Brain microvascular endothelial cell (primary cell): ENCODE results near the gene SIGLEC9.

Source experiments
- DNase-seq: peaks from one replicate; pipeline ENCODE4 v3.0.0-alpha.2; 2020
- H3K27ac ChIP-seq: fragments of 250-450 bp; sonication (Bioruptor Pico); 2 replicates; pipeline ENCODE4 v1.5.1; 2020; ENCODE audit warnings: mild to moderate bottlenecking, moderate library complexity
- H3K27me3 ChIP-seq: fragments of 250-450 bp; sonication (Bioruptor Pico); replicated peaks from 2 replicates; pipeline ENCODE4 v1.5.1; 2020; ENCODE audit warnings: mild to moderate bottlenecking
- H3K36me3 ChIP-seq: fragments of 250-450 bp; sonication (Bioruptor Pico); replicated peaks from 2 replicates; pipeline ENCODE4 v1.5.1; 2020; ENCODE audit warnings: mild to moderate bottlenecking
- H3K4me3 ChIP-seq: 2 replicates; pipeline ENCODE4 v1.5.1; 2011; ENCODE audit warnings: low read depth, mild to moderate bottlenecking, control low read depth, low read length, moderate library complexity
- CTCF ChIP-seq: IDR thresholded peaks from 2 replicates; pipeline ENCODE4 v1.5.1; 2011; ENCODE audit warnings: low read depth, mild to moderate bottlenecking, moderate library complexity, low read length, control low read depth, inconsistent platforms; ENCODE audit errors: missing control alignments
- in situ Hi-C: cut with HindIII; loops from 2 replicates; pipeline ENCODE4 v1.10.0; 2017; ENCODE audit warnings: low sequenced_read_pairs, low pct_ligation_motif_present

Gene SIGLEC9

DNA sequence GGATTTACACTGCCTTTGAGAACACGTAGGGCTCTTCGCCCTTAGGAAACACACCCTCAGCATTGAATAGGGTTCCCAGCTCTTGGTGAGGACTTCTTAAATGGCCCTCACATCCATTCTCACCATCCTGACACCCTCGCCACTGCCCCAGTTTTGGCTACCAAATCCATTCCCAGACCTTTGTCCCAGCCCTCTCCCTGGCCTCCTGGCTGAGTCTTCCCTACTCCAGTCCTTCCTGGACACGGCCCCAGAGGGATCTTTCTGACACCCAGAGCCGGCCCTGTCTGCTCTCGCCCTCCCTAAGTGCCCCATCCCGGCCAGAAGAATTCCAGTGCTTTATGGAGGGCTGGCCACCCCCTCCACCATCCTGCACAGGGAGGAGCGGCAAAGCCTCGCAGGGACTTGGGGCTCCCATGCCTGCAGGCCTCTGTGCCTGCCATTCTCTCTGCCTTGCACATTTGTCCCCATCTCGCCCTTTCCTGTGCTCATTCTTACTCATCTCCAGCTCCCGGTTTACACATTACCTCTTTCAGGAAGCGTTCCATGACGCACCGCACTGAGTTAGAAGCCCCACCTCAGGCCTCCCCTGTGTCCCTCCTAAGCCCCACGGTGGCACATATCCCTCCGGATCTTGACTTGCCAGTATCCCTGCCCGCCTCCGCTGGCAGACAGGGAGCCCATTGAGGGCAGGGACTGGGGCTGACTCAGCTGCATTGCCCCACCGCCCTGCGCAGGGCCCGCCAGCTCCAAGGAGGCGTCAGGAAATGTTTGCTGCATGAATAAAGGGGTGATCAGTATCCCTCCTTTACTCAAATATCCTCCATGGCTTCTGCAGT lies 31.0 kb upstream of the SIGLEC9 start:
- TF ChIP-seq CTCF = no peak
- in situ Hi-C loops = no loop called here
- DNase-seq = no peak
- H3K27me3 ChIP-seq = no peaks in the 10 kb centered on the region
- H3K4me3 ChIP-seq = no peak overlapping the region
- peaks cover 5% of the 10 kb centered on the region for H3K36me3 ChIP-seq
- no peak overlapping the region for H3K27ac ChIP-seq

- Histone ChIP-seq H3K27ac (no peak overlapping the region), H3K27me3 (no peaks in the 10 kb centered on the region), H3K36me3 (peaks cover 5% of the 10 kb centered on the region), H3K4me3 (no peak overlapping the region)
- peak; percentile 77 for TF ChIP-seq CTCF
- no peak for DNase-seq
- in situ Hi-C loops = no loop called here
Measured at GRCh38 chr19:51094696-51095279, 29.9 kb upstream of the SIGLEC9 start.

DNA sequence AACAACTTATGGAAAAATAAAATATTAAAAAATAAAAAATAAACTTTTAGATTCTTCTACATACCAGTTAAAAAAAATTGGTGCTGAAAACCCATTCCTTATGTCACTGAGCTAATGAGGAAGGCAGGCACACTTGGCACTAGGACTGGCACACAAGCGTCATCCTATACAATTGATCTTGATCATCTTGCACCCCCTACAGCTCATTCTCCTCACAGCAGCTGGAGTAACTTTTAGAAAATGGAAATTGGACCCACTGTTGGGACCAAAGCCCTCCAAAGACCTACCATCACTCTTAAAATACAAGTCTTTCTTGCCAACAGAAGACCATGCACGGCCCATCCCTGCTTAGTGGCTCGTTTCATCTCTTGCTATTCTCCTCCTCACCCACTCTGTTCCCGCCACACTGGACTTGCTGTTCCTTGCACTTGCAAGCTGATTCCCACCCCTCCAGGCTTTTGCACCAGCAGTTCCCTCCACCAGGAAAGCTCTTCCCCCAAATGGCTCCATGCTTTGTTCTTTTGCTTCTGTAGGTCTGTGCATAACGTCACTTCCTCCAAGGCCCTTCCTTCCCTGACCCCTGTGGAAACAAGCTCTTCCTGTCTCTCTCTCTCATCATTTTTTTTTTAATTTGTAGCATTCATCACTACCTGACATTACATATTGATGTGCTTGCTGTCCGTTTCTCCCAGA lies 28.1 kb upstream of the SIGLEC9 start:
- Histone ChIP-seq H3K27ac (no peak overlapping the region), H3K27me3 (no peaks in the 10 kb centered on the region), H3K36me3 (peaks cover 7% of the 10 kb centered on the region), H3K4me3 (no peak overlapping the region)
- peak; percentile 40 for TF ChIP-seq CTCF
- no peak for DNase-seq
- in situ Hi-C loops = no loop called here

DNA sequence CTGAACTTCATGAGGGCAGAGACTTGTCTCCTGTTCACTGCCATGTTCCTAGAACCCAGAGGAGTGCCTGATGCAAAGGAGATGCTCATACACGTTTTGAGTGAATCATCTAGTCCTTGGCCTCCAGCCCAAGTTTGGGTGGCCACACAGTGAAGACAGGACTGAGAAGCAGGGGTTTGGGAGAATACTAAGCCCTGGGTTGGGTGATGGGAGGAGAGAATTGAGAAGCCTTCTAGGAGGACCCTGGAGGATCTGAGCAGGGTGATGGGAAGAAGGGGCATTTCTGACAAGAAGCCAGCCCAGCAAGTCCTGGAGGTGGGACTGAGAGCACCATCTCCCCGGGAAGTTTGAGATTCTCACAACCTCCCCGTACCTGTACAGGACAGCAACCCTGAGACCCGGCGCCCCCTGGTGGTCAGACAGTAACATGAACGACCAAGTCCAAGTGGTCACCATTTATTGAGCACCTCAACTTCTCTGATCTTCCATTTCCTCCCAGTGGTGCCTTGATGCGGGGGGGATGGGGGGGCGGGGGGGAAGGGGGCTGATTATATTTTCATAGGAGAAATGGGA lies 27.5 kb upstream of the SIGLEC9 start:
- Histone ChIP-seq H3K36me3 (peaks cover 7% of the 10 kb centered on the region), H3K4me3 (no peak overlapping the region), H3K27me3 (no peaks in the 10 kb centered on the region), H3K27ac (no peak overlapping the region)
- in situ Hi-C loops = no loop called here
- DNase-seq = peak; percentile 54
- peak; percentile 77 for TF ChIP-seq CTCF

DNA sequence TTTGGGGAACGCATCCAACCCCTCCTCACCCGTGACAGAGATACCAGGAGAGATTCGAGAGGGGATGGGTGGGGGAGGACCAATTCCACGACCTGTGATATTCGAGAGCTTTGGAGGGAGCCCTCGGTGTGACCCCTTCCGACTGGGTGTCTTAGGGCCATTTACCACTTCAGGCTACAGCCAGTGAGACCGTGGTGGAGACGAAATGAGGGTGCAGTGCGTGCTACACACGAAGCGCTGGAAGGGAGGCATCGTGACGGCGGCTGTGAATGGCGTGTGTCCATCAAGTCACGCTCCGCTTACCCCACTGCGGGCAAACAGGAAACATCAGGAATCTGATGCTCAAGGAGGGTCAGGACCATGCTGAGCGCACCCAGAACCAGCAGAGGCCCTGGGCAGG lies 26.9 kb upstream of the SIGLEC9 start:
- Histone ChIP-seq H3K27me3 (no peaks in the 10 kb centered on the region), H3K4me3 (no peak overlapping the region), H3K36me3 (peaks cover 13% of the 10 kb centered on the region), H3K27ac (no peak overlapping the region)
- in situ Hi-C loops = no loop called here
- no peak for DNase-seq
- TF ChIP-seq CTCF = no peak
